ENCODE data around the gene PDSS2.

PDSS2 gene, protein sequence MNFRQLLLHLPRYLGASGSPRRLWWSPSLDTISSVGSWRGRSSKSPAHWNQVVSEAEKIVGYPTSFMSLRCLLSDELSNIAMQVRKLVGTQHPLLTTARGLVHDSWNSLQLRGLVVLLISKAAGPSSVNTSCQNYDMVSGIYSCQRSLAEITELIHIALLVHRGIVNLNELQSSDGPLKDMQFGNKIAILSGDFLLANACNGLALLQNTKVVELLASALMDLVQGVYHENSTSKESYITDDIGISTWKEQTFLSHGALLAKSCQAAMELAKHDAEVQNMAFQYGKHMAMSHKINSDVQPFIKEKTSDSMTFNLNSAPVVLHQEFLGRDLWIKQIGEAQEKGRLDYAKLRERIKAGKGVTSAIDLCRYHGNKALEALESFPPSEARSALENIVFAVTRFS

DNA sequence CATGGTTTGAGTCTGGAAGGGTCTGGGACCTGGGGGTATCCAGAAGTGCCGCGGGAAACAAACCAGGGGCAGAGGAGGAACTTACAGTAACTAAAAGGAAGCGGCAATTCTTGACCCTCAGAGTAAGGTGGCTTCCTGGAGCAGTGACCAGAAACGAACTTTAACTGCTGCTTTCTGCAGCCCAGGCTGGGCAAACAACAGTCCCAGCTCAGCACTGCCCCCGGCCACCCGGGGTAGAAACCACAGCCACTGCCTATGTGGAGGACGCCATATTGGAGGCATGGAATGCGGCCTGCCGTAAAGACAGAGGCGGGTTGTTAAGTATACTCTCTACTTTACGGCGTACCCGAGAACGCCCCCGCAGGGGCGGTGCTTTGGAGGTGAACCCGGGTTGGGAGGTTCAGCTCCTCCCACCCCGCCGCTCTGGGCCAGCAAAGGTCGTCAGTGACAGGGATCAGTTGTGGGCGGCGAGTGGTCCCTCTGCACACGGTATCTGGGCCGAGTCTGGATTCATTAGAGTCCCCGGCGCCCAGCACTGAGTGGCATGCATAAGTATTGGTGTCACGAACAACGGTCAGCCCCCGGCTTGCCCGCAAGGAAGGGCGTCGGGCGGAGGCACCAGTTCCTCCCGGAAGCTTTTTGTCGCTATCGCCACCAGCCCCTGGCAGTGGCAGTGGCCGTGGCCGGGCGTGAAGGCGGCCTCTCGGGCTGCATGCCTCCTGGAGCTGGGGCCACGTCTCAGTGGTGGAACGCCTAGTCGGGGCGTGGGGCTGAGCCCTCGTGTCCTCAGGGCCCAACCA is at the start of gene PDSS2:
PDSS2 (minus strand) TSS at position 282 of the 800 bp plus-strand sequence; CDS start at position 3, 279 bp downstream.
- TF ChIP-seq, protein P1, sequence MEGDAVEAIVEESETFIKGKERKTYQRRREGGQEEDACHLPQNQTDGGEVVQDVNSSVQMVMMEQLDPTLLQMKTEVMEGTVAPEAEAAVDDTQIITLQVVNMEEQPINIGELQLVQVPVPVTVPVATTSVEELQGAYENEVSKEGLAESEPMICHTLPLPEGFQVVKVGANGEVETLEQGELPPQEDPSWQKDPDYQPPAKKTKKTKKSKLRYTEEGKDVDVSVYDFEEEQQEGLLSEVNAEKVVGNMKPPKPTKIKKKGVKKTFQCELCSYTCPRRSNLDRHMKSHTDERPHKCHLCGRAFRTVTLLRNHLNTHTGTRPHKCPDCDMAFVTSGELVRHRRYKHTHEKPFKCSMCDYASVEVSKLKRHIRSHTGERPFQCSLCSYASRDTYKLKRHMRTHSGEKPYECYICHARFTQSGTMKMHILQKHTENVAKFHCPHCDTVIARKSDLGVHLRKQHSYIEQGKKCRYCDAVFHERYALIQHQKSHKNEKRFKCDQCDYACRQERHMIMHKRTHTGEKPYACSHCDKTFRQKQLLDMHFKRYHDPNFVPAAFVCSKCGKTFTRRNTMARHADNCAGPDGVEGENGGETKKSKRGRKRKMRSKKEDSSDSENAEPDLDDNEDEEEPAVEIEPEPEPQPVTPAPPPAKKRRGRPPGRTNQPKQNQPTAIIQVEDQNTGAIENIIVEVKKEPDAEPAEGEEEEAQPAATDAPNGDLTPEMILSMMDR (IDR thresholded peaks at IDR 0.05; ENCODE audit: borderline replicate concordance, insufficient read depth, low read depth, low read length) = peak; percentile 48; the same call in 1 of the 2 replicates
- H3K4me3 ChIP-seq (ENCODE audit: low read depth, low read length) = peak within 1 kb of the TSS; percentile 73

DNA sequence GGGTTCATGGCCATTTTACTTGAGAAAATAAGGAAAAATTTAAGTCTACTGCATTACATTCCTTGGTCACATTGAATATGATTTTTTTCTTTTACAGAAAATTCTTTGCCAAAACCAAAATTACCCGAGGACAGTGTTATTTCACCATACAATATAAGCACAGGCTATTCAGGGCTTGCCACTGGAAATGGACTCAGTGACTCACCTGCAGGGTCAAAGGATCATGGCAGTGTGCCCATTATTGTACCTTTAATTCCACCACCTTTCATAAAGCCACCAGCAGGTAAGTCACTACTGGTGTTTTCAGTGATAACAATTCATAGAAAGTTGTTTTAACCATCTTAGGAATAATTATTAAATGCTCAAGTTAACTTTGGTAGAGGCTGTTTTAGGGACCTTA is 46.8 kb upstream of the PDSS2 start:
- TF ChIP-seq, protein P1 (IDR thresholded peaks at IDR 0.05; ENCODE audit: borderline replicate concordance, insufficient read depth, low read depth, low read length) = no peak
- H3K4me3 ChIP-seq (ENCODE audit: low read depth, low read length) = no peak overlapping the region

DNA sequence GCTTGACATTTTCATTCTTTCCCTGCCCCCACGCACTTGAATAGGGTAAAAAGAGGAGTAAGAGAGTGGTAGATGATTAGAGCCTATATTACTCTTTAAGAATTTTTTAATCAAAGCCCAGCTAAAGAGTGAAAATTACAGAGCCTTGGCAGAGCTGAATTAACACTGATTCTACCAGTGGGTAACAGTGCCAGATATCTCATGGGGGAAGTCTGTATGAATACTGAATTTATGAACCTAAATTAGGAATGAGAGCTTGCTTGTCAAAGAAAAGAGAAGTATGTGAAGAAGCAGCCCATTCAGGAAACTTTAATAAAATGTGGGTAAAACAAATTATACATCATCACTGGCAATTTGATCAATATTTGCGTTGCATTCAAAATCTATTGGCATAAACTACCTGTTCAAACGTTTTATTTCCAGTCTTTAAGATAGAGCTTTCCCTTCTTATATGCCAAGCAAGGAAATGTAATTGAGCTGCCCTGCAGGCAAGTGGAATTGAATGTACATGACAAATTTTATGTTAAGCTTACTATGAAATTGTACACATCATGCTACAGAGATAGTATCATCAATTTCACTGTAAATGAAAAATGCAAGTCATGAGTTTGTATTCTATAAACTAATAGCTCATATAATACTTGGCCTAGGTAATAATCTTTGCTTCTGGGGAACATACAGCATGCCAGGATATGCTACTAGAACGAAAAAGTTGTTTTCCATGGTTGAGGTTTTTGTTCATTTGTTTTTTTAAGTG is 45.1 kb upstream of the PDSS2 start:
- H3K4me3 ChIP-seq (ENCODE audit: low read depth, low read length) = no peak overlapping the region
- TF ChIP-seq, protein P1 (IDR thresholded peaks at IDR 0.05; ENCODE audit: borderline replicate concordance, insufficient read depth, low read depth, low read length) = no peak

DNA sequence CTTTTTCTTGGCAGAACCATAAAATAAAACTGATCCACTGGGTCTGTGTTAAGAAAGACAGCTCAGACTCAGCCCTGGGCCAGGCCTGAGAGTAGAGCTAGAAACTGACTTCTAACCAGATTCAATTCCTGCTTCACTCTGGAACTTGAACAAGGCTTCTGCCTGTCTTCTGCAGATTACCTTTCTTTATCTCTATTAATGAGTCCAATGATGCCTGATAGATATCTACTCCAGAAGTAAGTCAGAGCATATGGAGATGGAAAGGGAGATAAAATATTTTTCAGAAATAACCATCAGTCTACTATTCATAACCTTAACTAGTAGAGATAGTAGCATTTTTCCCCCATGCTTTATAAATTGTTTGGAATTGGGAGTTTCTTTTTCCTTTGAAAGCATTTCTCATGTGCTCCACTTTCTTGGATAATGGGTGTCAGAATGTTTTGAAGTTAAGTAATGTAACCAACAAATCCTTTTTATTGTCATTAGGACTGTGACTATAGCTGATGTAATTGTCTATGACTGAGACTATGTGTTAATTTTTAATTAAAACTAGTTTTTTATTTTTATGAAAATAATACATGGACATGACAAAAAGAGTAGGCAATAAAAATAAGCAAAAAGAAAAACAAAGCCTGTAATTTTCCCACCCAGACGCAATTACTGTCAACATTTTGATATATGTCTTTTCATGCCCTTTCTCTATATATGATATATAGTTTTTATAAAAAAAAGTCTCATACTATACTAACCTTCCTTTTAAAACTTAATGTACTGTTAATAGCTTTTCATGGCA is 37.7 kb upstream of the PDSS2 start:
- H3K4me3 ChIP-seq (ENCODE audit: low read depth, low read length) = no peak overlapping the region
- TF ChIP-seq, protein P1 (IDR thresholded peaks at IDR 0.05; ENCODE audit: borderline replicate concordance, insufficient read depth, low read depth, low read length) = no peak

DNA sequence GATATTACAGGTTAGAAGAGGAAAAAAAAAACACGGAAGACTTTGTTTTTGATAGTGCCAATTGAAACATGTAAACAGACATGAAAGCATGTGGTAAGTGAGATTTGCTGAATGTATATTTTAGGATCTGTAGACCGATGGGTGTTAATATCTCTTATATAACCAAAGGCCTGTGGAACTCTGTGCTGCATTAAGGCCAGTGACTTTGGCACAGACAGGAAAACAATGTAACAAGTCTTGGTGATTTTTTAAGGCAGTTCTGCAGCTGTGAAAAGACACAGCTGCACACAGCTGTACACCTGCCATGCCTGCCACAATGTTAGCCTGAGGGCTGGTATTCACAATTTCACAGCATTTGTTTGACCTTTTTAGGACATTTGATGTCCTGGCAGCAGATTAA is 36.6 kb upstream of the PDSS2 start:
- no peak overlapping the region for H3K4me3 ChIP-seq (ENCODE audit: low read depth, low read length)
- TF ChIP-seq, protein P1 (IDR thresholded peaks at IDR 0.05; ENCODE audit: borderline replicate concordance, insufficient read depth, low read depth, low read length) = no peak

DNA sequence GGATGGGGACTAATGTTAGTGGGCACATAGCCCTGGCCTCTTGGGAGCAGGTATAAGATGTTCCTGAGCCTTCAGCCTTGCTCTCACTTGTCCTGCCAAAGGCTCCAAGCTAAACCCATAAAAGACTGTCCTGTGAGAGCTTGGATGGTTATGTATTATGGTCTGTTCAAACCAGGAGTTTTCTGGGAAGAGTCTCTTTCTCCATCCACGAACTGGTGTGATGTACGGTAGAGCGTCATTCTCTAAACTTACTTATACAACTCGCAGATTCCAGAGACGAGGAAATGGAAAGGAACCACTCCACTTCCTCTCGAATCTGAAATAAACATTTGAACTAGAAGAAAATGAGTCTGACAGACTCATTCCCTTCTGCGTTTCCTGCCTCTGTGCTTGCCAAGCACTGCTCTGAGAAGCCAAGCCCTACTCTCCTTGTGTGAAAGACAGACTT is 35.9 kb upstream of the PDSS2 start:
- no peak overlapping the region for H3K4me3 ChIP-seq (ENCODE audit: low read depth, low read length)
- TF ChIP-seq, protein P1 (IDR thresholded peaks at IDR 0.05; ENCODE audit: borderline replicate concordance, insufficient read depth, low read depth, low read length) = no peak
